ENCODE measurements around the gene SCYGR4. TPM values are rescaled to one million over a fixed set of nuclear protein-coding genes. Genes with fewer than 3 reads are reported as not detected.

Gene SCYGR4
- total RNA-seq, 4 donors from 2014 or later: not detected

DNA sequence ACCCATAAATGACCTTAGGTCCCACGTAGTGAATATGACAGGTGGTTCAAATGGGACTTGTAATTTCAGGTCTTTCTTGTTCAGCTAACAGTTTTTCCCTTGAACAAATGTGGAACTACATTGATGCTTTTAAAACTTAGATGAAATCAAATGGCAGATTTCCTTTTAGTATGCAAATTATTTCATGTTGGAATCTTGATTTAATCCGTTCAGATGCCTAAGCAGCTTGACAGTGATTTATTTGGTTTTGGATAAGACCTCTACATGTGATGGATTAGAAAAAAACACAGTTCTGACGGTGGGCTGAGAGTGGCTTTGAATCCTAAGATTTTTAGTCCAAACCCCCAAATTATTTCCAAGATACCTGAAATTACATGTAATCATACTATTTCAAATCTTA, 16.9 kb downstream of the SCYGR4 start:
- Histone ChIP-seq H3K4me3 (no peak overlapping the region), H3K27me3 (no peaks in the 10 kb centered on the region), H3K4me1 (no peaks in the 10 kb centered on the region), H3K27ac (replicated peaks in 1 of 4) (no peak overlapping the region), H3K36me3 (no peaks in the 10 kb centered on the region), H3K9me3 (no peaks in the 10 kb centered on the region)
- no peak for DNase-seq (ENCODE audit: extremely low spot score)
- intact Hi-C loops (cut with DNase I): no loop called here
- no peak for TF ChIP-seq POLR2A (IDR thresholded peaks at IDR 0.05; ENCODE audit: low read depth)
- no peak for TF ChIP-seq POLR2AphosphoS5 (IDR thresholded peaks at IDR 0.05)
- no peak for TF ChIP-seq CTCF (IDR thresholded peaks at IDR 0.05)
- TF ChIP-seq EP300 (IDR thresholded peaks at IDR 0.05): no peak
- 57% methylated on average over 3 of the region's 3 CpGs for WGBS

DNA sequence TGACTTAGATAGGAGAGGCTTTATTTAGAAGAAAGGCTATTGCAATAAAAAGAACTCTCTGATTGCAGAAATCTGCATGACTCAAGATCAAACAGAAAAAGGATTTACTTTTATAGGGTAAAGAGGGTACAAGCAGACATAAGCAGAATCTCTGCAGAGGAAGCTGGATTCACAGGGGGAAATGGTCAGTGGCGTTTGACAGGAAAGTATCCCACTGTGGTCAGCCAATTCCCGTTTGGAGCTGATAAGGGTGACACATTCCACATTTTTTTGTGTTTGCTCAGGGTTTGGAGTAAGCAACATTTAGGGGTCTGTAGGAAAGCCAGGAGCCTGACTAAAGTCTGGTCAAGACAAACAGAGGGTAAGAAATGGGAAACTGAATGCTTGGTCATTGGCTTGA, 25.4 kb downstream of the SCYGR4 start:
- H3K36me3 ChIP-seq: no peaks in the 10 kb centered on the region
- no peak for TF ChIP-seq CTCF (IDR thresholded peaks at IDR 0.05)
- no peak for TF ChIP-seq POLR2AphosphoS5 (IDR thresholded peaks at IDR 0.05)
- no peak for TF ChIP-seq POLR2A (IDR thresholded peaks at IDR 0.05; ENCODE audit: low read depth)
- TF ChIP-seq EP300 (IDR thresholded peaks at IDR 0.05): no peak
- 14% methylated on average over 2 of the region's 2 CpGs for WGBS
- H3K27me3 ChIP-seq: no peaks in the 10 kb centered on the region
- no peak for DNase-seq (ENCODE audit: extremely low spot score)
- no peaks in the 10 kb centered on the region for H3K9me3 ChIP-seq
- H3K4me3 ChIP-seq: no peak overlapping the region
- intact Hi-C loops (cut with DNase I): no loop called here
- no peak overlapping the region for H3K27ac ChIP-seq (replicated peaks in 1 of 4)
- no peaks in the 10 kb centered on the region for H3K4me1 ChIP-seq

DNA sequence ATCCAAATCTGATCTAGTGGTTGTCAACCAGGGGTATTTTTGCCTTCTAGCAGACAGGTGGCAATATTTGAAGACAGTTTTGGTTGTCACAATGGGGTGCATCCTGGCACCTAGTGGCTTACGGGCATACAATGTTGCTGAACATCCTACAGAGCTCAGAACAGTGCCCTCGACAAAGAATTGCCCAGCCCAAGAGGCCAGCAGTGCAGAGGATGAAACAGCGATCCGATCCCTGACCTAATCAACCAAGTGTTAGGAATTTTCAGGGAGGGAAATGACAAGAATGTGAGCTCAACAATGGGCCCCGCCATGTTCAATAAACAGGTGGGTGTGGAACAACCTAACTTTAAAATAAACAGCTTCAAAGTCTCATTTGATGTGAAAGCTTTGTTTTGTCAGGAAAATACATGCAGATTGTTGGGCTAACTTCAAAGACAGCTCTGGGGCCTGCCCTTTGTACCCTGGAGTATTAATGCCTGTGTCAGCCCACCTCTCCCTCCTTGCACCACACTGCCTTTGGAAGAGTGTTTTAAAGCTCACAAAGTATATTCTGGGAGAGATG, 26.8 kb downstream of the SCYGR4 start:
- 78% methylated on average over 5 of the region's 5 CpGs for WGBS

GRCh38 chr2:227653419-227653818, 36.1 kb downstream of the SCYGR4 start:
- no peak overlapping the region for H3K27ac ChIP-seq (replicated peaks in 1 of 4)
- no peaks in the 10 kb centered on the region for H3K9me3 ChIP-seq
- no peaks in the 10 kb centered on the region for H3K4me1 ChIP-seq
- DNase-seq (ENCODE audit: extremely low spot score): no peak
- H3K4me3 ChIP-seq: no peak overlapping the region
- TF ChIP-seq CTCF (IDR thresholded peaks at IDR 0.05) (no peak), POLR2AphosphoS5 (IDR thresholded peaks at IDR 0.05) (no peak), POLR2A (IDR thresholded peaks at IDR 0.05; ENCODE audit: low read depth) (no peak), EP300 (IDR thresholded peaks at IDR 0.05) (no peak)
- no peaks in the 10 kb centered on the region for H3K36me3 ChIP-seq
- 52% methylated on average over 4 of the region's 4 CpGs for WGBS
- no peaks in the 10 kb centered on the region for H3K27me3 ChIP-seq
- intact Hi-C loops (cut with DNase I): no loop called here

More for the DNA sequence above, 26.8 kb downstream of the SCYGR4 start:
- no peak for DNase-seq (ENCODE audit: extremely low spot score)
- Histone ChIP-seq H3K27me3 (no peaks in the 10 kb centered on the region), H3K27ac (replicated peaks in 1 of 4) (no peak overlapping the region), H3K36me3 (no peaks in the 10 kb centered on the region), H3K9me3 (no peaks in the 10 kb centered on the region), H3K4me3 (no peak overlapping the region), H3K4me1 (no peaks in the 10 kb centered on the region)
- no peak for TF ChIP-seq POLR2AphosphoS5 (IDR thresholded peaks at IDR 0.05)
- no peak for TF ChIP-seq EP300 (IDR thresholded peaks at IDR 0.05)
- TF ChIP-seq CTCF (IDR thresholded peaks at IDR 0.05): no peak
- TF ChIP-seq POLR2A (IDR thresholded peaks at IDR 0.05; ENCODE audit: low read depth): no peak
- intact Hi-C loops (cut with DNase I): no loop called here

DNA sequence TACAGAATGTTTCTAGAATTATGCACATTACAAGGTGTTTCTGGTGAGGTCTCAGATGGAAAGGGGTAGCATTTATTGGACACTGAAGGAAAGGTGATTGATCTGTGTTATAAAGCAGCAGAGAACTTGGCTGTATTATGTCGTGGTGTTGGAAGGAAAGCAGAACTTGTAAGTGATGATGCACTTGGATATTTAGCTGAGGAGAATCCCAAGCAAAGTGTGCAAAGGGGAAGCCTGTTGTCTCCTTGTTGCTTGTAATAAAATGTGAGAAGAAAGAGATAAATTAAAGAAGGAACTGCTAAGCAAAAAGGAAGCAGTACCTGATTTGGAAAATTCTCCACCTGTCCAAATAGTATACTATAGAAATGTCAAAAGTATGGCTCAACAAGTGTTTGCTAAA, 37.1 kb downstream of the SCYGR4 start:
- TF ChIP-seq CTCF (IDR thresholded peaks at IDR 0.05) (no peak), POLR2AphosphoS5 (IDR thresholded peaks at IDR 0.05) (no peak), EP300 (IDR thresholded peaks at IDR 0.05) (no peak), POLR2A (IDR thresholded peaks at IDR 0.05; ENCODE audit: low read depth) (no peak)
- intact Hi-C loops (cut with DNase I): no loop called here
- DNase-seq (ENCODE audit: extremely low spot score): no peak
- H3K4me1 ChIP-seq: no peaks in the 10 kb centered on the region
- H3K9me3 ChIP-seq: no peaks in the 10 kb centered on the region
- no peaks in the 10 kb centered on the region for H3K27me3 ChIP-seq
- no peaks in the 10 kb centered on the region for H3K36me3 ChIP-seq
- H3K27ac ChIP-seq (replicated peaks in 1 of 4): no peak overlapping the region
- 37% methylated on average over 1 of the region's 1 CpG for WGBS
- no peak overlapping the region for H3K4me3 ChIP-seq

Measured in esophagus muscularis mucosa (tissue), 4 donors.